Epithelial cell of umbilical artery (primary cell): ENCODE results near the gene TSN. TPM values are rescaled to one million over a fixed set of nuclear protein-coding genes. Genes with fewer than 3 reads are reported as not detected.

ENCODE experiments used
- total RNA-seq: library from RNA; depleted of rRNA; stranded (reverse); fragments of >200 nt; gene quantifications from 2 replicates; pipeline ENCODE4 v1.2.3, GENCODE V29; 2014

Gene TSN
- total RNA-seq = 61.1 and 75.2 TPM in 2 replicates

GRCh38 chr2:121755237-121756111 is at the start of gene TSN:
TSS of gene TSN (plus strand) at chr2:121755651. CDS start at chr2:121755780, 129 bp downstream.

DNA sequence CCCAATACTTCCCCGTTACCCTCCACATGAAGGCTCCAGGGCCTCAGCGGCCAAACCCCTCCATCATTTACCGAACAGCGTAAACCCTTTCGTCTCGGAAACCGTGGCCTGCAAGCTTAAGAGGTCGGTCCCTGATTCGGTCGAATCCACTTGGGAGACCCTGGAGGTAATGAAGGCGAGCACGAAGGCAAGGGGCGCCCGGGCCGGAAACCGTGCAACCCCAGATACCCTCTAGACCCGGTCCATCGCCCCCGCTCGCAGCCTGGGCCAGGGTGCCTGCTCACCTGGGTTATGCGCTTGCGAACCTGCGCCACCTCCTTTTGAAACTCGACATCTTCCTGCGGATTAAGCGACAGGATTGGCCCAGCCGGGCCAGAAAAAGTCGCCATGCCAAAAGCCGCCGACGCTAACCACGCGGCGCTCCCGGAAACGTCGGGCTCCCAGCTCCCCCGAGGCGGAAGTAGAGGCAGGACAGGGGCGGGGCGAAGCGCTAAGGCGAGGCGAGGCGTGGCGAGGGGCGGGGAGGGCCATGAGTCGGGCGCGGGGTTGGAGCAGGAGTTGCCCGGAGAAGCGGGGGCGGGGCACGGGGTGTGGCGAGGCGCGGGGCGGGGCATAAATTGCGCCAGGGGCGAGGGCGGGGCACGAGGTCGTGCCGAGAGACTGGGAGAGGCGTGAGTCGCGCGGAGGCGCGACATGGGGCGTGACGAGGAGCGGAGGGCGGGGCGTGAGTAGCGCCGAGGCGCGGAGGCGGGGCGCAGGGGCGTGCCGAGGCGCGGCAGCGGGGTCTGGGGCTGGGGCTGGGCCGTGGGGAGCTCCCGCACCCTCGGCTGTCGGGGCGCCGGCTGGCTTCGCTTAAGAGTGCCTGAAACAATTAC is 18.8 kb upstream of the TSN start, which contains the start of gene NIFK:
TSS of gene NIFK (minus strand) at position 414 of the 875 bp plus-strand sequence. CDS start at position 389, 25 bp downstream.

Other genes starting within 250 kb of the TSN start
- under 0.01 TPM in 2 replicates for gene RNU4ATAC, start 224.8 kb upstream of the TSN start, total RNA-seq
- gene CLASP1, start 106.2 kb upstream of the TSN start, total RNA-seq = 25.4 and 29.2 TPM in 2 replicates
- gene NIFK, start 18.8 kb upstream of the TSN start, total RNA-seq = 49.4 and 52.9 TPM in 2 replicates